ENCODE measurements around the gene LDB2.
"Not testable (repeated sequence)": the region's sequence is repeated elsewhere in the genome, so short reads cannot be mapped to it uniquely, and the experiment has no call there.

DNA sequence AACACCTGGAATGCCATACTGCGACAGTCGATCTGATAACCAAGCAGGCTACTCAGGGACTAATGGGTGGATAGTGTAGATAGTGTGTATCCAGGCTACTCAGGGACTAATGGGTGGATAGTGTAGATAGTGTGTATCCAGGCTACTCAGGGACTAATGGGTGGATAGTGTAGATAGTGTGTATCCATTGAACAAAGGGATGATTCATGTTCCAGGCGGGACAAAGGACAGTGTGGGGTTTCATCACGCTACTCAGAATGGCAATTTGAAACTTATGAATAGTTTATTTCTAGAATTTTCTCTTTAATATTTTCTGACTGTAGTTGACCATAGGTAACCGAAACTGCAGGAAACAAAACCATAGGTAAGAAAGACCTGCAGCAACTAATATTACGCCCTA, 374.9 kb downstream of the LDB2 start:
- TF ChIP-seq EZH2 (IDR thresholded peaks at IDR 0.05; ENCODE audit: borderline replicate concordance, insufficient read depth, low read depth, low read length, poor library complexity, severe bottlenecking), result not testable (repeated sequence)
- TF ChIP-seq, protein P1, sequence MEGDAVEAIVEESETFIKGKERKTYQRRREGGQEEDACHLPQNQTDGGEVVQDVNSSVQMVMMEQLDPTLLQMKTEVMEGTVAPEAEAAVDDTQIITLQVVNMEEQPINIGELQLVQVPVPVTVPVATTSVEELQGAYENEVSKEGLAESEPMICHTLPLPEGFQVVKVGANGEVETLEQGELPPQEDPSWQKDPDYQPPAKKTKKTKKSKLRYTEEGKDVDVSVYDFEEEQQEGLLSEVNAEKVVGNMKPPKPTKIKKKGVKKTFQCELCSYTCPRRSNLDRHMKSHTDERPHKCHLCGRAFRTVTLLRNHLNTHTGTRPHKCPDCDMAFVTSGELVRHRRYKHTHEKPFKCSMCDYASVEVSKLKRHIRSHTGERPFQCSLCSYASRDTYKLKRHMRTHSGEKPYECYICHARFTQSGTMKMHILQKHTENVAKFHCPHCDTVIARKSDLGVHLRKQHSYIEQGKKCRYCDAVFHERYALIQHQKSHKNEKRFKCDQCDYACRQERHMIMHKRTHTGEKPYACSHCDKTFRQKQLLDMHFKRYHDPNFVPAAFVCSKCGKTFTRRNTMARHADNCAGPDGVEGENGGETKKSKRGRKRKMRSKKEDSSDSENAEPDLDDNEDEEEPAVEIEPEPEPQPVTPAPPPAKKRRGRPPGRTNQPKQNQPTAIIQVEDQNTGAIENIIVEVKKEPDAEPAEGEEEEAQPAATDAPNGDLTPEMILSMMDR (IDR thresholded peaks at IDR 0.05), result not testable (repeated sequence)
